Stimulated activated CD4-positive, alpha-beta T cell treated with anti-CD3 and anti-CD28 coated beads, TNF-alpha, amount 100 ng/mL, for 4 hours (primary cell): ENCODE data around the gene GPC3.
"Not testable (repeated sequence)": the region's sequence is repeated elsewhere in the genome, so short reads cannot be mapped to it uniquely, and the experiment has no call there.

Experiments
- DNase-seq, 3 experiments: peaks; one replicate each; pipeline ENCODE4 v3.0.0-alpha.2; 2020; ENCODE audit warnings: low read depth in 3 of 3

The GPC3 gene

GRCh38 chrX:133776072-133776471 lies 209.3 kb downstream of the GPC3 start:
- DNase-seq: no peak

GRCh38 chrX:133774807-133775206 lies 210.6 kb downstream of the GPC3 start:
- DNase-seq: no peak

DNA sequence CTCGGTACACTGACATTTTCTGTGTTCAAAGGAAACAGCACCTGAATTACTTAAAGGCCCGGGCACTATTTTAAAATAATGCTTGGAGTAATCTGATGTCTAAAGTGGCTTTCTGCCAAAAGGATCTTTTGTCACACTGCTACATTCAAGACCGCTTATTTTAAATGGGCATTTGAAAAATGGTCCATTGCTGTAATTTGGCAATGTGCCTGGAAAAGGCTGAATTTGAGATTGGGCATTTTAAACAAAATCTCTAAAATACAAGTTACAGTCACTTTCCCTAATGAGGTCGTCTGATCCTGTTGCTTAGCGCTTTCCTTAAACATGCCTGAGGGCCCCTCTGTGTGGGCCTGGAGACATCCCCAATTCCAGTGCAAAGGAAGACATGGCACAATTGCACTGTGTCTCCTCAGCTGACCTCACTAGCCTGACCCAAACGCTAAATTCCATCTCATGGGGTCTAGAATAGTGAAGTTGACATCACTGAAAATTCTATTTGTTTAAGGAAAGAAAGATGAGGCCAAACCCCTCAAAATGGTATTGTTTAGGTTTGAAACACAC lies 214.2 kb downstream of the GPC3 start:
- no peak for DNase-seq

DNA sequence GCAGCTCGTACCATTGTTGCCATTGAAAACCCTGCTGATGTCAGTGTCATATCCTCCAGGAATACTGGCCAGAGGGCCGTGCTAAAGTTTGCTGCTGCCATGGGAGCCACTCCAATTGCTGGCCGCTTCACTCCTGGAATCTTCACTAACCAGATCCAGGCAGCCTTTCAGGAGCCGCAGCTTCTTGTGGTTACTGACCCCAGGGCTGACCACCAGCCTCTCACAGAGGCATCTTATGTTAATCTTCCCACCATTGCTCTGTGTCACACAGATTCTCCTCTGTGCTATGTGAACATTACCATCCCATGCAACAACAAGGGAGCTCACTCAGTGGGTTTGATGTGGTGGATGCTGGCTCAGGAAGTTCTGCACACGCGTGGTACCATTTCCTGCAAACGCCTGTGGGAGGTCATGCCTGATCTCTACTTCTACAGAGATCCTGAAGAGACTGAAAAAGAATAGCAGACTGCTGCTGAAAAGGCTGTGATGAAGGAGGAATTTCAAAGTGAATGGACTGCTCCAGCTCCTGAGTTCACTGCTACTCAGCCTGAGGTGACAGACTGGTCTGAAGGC lies 222.3 kb downstream of the GPC3 start:
- not testable (repeated sequence) for DNase-seq

DNA sequence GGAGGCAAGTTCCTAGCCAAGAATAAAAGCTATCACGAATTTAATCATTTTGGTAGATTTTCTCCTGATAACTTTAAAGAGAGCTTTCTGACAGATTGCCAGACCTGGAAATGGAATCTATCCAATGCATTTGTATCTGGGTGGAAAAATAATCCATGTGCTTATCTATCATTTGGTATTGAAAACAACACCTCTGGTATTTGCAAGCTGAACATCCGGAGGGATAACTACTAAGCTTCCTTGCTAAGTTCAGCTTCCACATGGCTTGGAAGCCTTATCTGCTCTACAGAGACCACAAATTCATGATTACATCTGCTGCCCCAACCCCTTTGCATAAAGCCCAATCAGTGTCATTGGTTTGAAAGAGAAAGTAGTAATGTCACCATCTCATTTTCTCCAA lies 230.7 kb downstream of the GPC3 start:
- no peak for DNase-seq

DNA sequence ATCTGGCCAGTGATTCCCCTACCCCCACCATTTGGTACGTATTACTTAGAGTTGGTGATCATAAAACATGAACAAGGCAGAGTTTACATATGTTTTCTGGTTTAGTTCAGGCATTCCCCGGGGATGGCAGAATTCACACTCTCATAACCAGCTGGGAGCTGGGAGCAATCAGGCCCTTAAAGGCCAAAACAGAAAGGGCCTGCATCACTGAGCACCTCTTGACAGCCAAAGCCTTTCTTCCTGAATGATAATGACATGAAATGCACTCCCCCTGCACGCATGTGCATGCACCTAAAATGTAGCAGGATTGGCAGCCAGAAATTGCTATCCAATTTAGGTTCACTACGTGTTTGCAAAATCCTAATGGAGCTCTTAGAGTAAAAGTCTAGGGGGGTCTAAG lies 235.4 kb downstream of the GPC3 start:
- DNase-seq: no peak

DNA sequence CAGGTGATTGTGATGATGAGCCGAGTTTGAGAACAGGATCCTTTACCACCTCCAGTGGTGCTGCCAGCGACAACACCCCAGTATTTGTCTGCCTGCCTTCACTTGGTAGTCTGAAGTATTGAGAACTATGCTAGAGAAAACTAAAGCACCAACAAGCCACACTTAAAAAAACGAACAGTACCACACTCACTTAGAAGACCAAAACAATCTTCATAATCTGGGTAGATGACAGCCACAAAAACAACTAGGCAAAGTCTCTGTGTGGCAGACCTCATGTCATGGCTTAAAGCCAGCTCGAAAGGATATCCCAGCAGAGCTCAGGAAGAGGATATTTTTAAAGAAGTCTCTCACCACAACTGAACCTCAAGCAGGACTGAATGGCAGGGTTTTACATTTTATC lies 236.0 kb downstream of the GPC3 start:
- no peak for DNase-seq

GRCh38 chrX:133747196-133747595 lies 238.2 kb downstream of the GPC3 start:
- DNase-seq: no peak

GRCh38 chrX:133746593-133746992 lies 238.8 kb downstream of the GPC3 start:
- no peak for DNase-seq

- DNase-seq: no peak
Measured at GRCh38 chrX:133745349-133745748, 240.0 kb downstream of the GPC3 start.

DNA sequence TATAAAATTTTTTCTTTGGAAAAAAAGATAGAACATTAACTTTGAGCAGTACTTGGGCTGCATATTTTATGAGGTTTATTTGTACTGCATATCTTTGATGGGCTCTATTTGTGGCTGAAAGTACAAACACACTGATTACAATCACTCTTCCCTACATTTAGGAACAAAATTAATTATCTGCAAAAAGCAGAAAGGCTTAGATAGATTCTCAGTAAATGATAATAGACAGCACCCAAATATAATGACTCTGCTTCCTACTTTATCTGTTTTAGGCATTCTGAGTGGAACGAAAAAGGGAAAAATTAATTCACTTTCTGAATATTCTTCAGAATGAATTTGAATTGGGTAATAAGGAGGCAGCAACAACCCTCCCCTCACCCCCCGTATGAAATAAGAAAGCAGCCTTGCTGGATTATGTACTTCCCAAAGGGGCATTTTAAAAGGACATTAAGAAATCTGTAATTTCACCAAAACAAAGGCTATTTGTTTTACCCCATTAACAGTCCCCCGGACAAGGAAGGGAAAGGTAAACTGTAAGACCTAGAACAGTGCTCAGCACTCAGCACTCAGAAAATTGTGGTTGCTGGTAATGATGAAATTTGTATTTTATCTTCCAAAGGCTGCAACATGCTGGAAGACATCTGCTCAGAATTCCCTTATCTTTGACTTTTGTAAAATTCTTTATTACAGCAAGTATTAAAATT lies 242.6 kb downstream of the GPC3 start:
- no peak for DNase-seq

DNA sequence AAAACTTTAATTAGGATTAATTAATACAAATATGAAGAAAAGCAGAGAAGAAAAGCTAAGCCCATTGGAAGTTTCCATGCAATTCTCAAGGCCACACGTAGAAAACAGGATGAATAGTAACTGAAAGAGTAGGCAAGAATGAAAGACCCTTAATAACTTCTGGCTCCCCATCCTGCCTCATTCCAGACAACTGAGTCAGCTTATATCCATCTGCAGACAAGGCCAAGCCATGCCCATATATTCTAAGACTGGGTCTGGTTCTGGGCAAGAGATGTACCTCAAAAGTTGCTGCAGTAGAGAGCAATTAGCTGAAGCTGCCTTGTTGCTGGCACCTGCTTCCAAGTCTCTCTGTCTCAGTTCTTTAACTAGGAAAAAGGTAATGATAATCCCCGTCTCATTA lies 244.1 kb downstream of the GPC3 start:
- no peak for DNase-seq

- DNase-seq: no peak
Measured at GRCh38 chrX:133726642-133727041, 258.8 kb downstream of the GPC3 start.

DNA sequence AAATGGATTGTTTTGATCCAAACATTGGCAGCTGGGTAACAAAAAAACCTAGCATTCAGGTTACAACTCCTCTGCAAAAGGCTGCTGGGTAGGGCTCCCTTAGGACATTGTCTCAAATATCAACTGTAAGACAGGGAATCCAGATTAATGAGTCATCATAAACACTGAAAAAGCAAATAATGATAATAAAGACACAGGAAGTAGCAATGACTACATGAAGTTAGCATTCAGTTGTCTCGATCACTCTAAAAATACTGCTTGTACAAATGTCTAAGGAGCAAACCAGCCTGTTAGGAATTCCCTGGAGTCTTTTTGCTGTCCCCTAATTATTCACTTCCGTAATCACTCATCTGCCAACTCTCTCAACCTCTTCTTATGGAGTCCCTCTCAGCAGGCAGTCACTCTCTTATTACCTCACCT lies 259.2 kb downstream of the GPC3 start:
- DNase-seq: no peak

GRCh38 chrX:133723930-133724329 lies 261.5 kb downstream of the GPC3 start:
- no peak for DNase-seq

DNA sequence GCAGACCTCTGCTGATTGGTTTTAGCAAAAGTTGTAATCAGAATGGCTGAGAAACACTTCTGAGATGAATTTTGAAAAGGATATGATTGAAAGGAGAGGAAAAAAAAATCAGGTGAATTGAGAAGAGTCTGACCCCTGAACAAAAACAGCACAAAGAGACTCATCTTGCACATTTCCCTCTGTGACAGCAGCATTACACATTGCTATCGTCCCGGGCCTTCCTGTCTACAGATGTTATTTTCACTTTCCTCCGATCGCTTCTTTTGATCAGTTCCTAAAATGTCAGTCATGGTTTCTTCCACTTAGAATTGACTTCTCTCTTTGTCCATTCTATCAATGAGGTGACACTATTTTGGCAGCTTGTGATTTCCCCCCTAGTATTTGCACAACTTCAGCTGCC lies 262.6 kb downstream of the GPC3 start:
- DNase-seq: no peak

DNA sequence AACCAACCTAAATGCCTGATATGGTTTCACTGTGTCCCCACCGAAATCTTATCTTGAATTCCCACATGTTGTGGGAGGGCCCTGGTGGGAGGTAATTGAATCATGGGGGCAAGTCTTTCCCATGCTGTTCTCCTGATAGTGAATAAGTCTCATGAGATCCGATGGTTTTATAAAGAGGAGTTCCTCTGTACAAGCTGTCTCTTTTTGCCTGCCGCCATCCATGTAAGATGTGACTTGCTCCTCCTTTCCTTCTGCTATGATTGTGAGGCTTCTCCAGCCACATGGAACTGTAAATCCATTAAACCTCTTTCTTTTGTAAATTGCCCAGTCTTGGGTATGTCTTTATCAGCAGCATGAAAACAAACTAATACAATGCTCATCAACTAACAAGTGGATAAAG lies 265.1 kb downstream of the GPC3 start:
- not testable (repeated sequence) for DNase-seq

GRCh38 chrX:133715715-133716114 lies 269.7 kb downstream of the GPC3 start:
- no peak for DNase-seq

DNA sequence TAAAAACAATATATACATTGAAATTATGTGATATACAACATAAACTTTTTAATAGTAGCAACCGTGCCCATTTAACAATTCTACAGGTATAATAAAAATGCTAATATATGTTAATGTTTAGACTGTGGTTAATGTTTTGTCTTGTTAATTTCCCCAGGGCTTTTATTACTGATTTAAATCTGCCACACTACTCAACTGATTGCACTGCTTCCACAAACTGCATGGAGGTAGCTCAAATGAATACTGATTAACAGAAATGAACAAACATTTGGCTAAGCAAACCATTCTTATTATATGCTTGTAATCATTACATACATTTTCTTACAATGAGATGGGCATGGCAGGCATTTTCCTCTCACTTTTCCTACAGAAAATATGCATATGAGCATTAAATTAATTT lies 275.9 kb downstream of the GPC3 start:
- DNase-seq: no peak

DNA sequence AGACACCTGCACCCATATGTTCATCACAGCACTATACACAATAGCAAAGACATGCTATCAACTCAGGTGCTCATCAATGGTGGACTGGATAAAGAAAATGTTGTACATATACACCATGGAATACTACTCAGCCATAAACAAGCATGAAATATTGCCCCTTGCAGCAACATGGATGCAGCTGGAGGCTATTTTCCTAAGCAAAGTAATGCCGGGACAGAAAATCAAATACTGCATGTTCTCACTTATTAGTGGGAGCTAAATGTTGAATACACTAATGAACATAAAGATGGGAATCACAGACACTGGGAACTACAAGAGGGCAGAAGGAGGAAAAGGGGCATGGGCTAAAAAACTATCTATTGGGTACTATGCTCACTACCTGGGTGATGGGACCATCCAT lies 278.5 kb downstream of the GPC3 start:
- DNase-seq: no peak

- DNase-seq: no peak
Measured at GRCh38 chrX:133702230-133702629, 283.2 kb downstream of the GPC3 start.

- DNase-seq: no peak
Measured at GRCh38 chrX:133699023-133699728, 286.2 kb downstream of the GPC3 start.

- DNase-seq: no peak
Measured at GRCh38 chrX:133698298-133698697, 287.1 kb downstream of the GPC3 start.
